AG04450 (cell line): ENCODE data around the gene SH3RF3. TPM values are rescaled to one million over a fixed set of nuclear protein-coding genes. Genes with fewer than 3 reads are reported as not detected.
A peak's percentile ranks its signal among the peaks of the same experiment; 100 is the strongest.

Experiments used
- CTCF ChIA-PET: fragments of 300-600, 350-600 bp; formaldehyde crosslinking; extraction: SDS; loops from one replicate; lab custom pipeline; 2022; ENCODE audit warnings: antibody characterized with exemption, inconsistent platforms; lab: Charles Lee
- POLR2A ChIA-PET: fragments of 350-600 bp; formaldehyde crosslinking; extraction: SDS; loops from one replicate; lab custom pipeline; 2021; ENCODE audit warnings: antibody characterized with exemption, inconsistent platforms; lab: Yijun Ruan, JAX
- DNase-seq: peaks from one replicate; pipeline ENCODE4 v3.0.0-alpha.2; 2011; ENCODE audit warnings: low read depth, low spot score
- H3K27ac ChIP-seq: one replicate; pipeline ENCODE4 v1.5.1; 2012; ENCODE audit warnings: low read depth, low read length, control low read depth
- H3K27me3 ChIP-seq: one replicate; pipeline ENCODE4 v1.6.0; 2012; ENCODE audit warnings: low read length; ENCODE audit not compliant: control insufficient read depth, insufficient read depth
- H3K4me3 ChIP-seq: 2 replicates; pipeline ENCODE4 v1.5.1; 2011; ENCODE audit warnings: mild to moderate bottlenecking, low read depth, low read length, control low read depth
- H3K9me3 ChIP-seq: 2 replicates; pipeline ENCODE4 v1.5.1; 2012; ENCODE audit warnings: low read length; ENCODE audit not compliant: control insufficient read depth, insufficient read depth
- CTCF ChIP-seq: IDR thresholded peaks from 2 replicates; pipeline ENCODE4 v1.5.1; 2011; ENCODE audit warnings: low read depth, low read length, control low read depth, inconsistent platforms
- polyA plus RNA-seq: library from polyadenylated mRNA; depleted of rRNA; stranded (reverse); fragments of >200 nt; gene quantifications from 2 replicates; pipeline ENCODE4 v1.2.3, GENCODE V29; 2011

SH3RF3 gene
- polyA plus RNA-seq, 1 experiment: 5.7 TPM

GRCh38 chr2:109204412-109204811 is 75.4 kb downstream of the SH3RF3 start:
- H3K9me3 ChIP-seq: peaks cover 5% of the 10 kb centered on the region
- no peaks in the 10 kb centered on the region for H3K27me3 ChIP-seq
- ChIA-PET POLR2A (no interaction called here), CTCF (no interaction called here)
- no peak for TF ChIP-seq CTCF
- no peak overlapping the region for H3K27ac ChIP-seq
- DNase-seq: no peak
- no peak overlapping the region for H3K4me3 ChIP-seq

GRCh38 chr2:109205447-109205846 is 76.4 kb downstream of the SH3RF3 start:
- no peaks in the 10 kb centered on the region for H3K27me3 ChIP-seq
- CTCF ChIA-PET: no interaction called here
- no peak for DNase-seq
- POLR2A ChIA-PET: no interaction called here
- peaks cover 5% of the 10 kb centered on the region for H3K9me3 ChIP-seq
- no peak overlapping the region for H3K4me3 ChIP-seq
- no peak for TF ChIP-seq CTCF
- no peak overlapping the region for H3K27ac ChIP-seq

GRCh38 chr2:109206569-109207146 is 77.7 kb downstream of the SH3RF3 start:
- peaks cover 5% of the 10 kb centered on the region; the same call in 1 of the 2 replicates for H3K9me3 ChIP-seq
- DNase-seq: no peak
- POLR2A ChIA-PET: interaction anchor here (0.7 kb wide), 1 partner anchor 340 kb away, joined by 11 read pairs; no protein-coding TSS in a partner anchor
- TF ChIP-seq CTCF: no peak
- CTCF ChIA-PET: no interaction called here
- H3K4me3 ChIP-seq: no peak overlapping the region
- no peak overlapping the region for H3K27ac ChIP-seq
- no peaks in the 10 kb centered on the region for H3K27me3 ChIP-seq

- no peak for DNase-seq
- ChIA-PET POLR2A (no interaction called here), CTCF (interaction anchor here (0.6 kb wide), 1 partner anchor 16 kb away, joined by 3 read pairs; no protein-coding TSS in a partner anchor)
- no peak for TF ChIP-seq CTCF
- H3K27ac ChIP-seq: no peak overlapping the region
- peaks cover 5% of the 10 kb centered on the region; the same call in 1 of the 2 replicates for H3K9me3 ChIP-seq
- no peak overlapping the region for H3K4me3 ChIP-seq
- H3K27me3 ChIP-seq: no peaks in the 10 kb centered on the region
These were observed 78.2 kb downstream of the SH3RF3 start for GRCh38 chr2:109207176-109207575.

- TF ChIP-seq CTCF: no peak
- H3K9me3 ChIP-seq: peaks cover 5% of the 10 kb centered on the region; the same call in 1 of the 2 replicates
- no peaks in the 10 kb centered on the region for H3K27me3 ChIP-seq
- ChIA-PET POLR2A (no interaction called here), CTCF (no interaction called here)
- H3K4me3 ChIP-seq: no peak overlapping the region
- H3K27ac ChIP-seq: peak overlapping the region; percentile 77
- DNase-seq: peak; percentile 44
These were observed 79.3 kb downstream of the SH3RF3 start for GRCh38 chr2:109208071-109208950.
